ENCODE data around the gene MAP3K15. TPM values are rescaled to one million over a fixed set of nuclear protein-coding genes. Genes with fewer than 3 reads are reported as not detected.
A peak's percentile ranks its signal among the peaks of the same experiment; 100 is the strongest.

MAP3K15 gene
- total RNA-seq, 1 experiment from 2014 or later: 0.57 TPM

DNA sequence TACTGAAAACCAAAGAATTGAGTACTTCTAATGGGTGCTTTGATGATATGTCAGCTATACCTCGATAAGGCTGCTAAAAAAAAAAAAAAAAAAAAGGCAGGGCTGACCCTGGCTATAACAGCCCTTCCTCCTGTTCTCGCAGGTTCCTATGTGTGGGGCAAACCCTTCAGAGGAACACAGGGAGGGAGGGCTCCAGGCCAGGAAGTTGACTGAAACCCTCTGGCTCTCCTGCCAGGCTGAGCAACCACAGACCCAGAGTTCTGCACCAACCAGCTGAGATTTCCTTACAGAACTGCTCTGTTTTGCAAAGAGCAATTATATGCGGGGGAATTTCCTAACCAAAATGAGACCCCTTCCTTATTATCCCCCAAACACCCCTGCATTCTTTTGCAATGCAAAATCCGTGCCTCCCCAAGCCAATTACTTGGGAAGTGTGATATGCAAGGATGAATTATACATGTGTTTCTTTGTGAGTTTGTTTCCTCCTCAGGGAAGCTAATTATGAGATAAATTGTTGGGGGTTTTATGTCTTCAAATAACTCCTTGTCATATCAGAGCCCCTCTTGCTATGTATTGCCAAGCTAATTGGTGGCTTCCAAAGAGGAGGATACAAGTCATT, 126.0 kb downstream of the MAP3K15 start:
- DNase-seq (ENCODE audit: low read depth): no peak

DNA sequence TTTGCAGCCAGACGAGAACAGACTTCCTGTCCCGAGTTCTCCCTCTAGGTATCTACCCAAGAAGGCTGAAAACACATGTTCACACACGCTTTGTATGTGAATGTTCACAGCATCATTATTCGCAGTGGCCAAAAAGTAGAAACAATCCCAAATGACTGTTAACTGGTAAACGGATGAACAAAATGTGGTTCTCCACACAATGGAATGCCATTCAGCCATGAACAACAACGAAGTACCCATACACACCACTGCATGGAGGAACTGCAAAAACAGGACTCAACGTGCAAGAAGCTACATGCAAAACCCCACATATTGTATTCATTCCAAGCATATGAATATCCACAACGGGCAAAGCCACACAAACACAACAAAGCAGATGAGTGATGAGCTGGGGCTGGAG, 126.6 kb downstream of the MAP3K15 start:
- DNase-seq (ENCODE audit: low read depth): no peak

DNA sequence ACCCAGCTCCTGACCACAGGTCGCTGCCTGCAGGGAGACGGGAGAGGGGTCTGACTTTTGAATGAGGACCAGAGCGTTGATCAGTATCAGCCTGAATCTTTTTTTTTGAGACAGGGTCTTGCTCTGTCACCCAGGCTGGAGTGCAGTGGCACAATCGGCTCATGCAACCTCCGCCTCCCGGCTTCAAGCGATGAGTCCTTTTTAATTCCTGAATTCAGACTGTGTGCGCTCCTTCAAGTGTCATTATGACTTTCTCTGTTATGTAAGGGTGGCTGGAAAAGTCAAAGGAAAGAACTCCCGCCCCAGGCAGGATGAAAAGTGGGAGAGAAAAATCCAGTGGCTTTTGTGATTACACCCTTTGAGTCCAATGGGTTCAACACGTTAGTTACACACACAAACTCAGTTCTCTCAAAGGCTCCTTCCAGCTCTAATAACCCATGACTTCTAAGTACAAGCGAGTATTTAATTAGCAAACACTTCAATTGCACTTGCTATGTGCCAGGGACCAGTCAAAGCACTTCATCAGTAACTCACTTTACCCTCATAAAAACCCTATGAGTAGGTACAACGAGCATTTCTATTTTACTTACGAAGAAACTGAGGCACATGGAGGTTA, 127.1 kb downstream of the MAP3K15 start:
- no peak for DNase-seq (ENCODE audit: low read depth)

DNA sequence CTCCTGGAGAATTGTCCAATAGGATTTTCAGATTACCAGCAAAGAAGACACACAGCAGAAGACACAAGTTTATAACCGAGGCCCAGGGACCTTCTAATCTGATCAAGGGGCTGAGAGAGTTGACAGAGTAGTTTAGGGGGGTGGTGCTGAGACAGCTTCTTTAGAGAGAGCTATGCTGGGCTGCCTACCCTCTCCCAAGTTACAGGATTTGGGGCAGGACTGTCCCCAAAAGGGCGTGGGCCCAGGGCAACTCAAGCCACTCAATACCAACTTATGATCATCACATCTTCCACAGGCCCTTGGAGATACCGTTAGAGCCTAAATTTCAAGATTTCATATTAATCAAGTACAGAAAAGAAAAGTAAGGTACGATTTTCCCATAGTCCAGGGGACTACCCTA, 128.6 kb downstream of the MAP3K15 start:
- DNase-seq (ENCODE audit: low read depth): no peak

DNA sequence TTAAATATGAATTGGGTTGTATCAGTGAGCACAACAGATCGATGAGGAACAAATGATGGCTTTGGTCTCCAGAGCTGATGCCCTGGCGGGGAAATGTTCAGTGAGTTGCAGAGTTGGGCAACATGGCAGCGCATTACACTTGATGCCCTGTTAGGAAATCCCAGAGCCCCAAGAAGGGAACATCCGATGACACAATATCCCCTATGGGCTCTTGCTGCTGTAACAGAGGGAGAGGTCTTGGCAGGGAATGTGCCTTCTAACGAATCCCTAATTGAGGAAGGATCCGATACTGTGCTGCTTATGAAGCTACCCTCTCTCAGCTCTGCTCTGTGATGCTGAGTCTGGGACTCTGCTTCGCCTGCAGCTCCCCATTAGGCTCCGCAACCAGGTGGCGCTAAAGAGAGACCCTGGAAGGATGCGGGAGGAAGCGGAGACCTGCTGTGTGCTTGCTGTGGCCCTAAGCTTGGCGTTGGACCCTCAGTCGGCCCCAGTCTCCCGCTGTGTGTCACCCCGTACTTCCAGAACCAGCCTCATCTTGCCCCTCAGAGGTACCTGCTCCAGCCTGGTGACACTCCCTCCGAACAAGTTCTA, 132.7 kb downstream of the MAP3K15 start:
- peak; percentile 44 for DNase-seq (ENCODE audit: low read depth)

DNA sequence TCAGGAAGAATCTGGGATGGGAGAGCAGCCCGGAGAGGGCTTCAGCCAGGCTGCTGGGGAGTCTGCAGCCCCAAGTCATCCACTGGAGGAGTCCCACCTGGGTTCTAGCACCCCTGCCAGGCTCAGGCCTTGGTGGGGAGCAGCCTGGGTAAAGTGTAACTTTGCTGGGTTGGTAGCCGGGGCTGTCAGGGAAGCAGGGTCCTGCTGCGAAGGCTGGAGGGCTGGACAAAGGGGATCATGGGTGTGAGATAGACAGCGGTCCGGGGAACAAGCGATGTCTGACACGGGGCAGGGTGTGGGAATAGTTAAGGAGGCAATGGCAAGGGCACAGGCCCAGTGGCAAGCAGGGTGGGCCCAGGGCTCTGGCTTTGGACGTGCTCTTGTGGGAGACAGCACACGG, 134.0 kb downstream of the MAP3K15 start:
- no peak for DNase-seq (ENCODE audit: low read depth)

DNA sequence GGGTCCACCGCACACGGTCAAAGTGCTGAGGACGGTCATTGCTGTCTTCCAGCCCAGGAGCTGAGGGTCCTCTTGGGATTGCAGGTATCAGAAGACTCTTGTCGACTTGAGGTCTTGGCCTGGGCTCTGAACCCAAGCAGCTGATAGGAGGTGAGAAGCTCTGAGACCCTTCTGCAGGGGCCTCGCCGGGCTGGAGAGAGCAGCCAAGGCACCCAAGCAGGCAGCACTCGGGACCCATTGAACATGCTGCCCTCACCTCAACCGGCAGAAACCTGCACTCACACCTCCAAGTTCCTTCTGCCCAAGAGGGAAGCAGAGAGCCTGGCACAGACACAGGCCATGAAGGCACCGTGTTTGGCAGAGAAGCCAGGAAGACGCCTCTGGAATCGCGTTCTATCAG, 137.5 kb downstream of the MAP3K15 start:
- DNase-seq (ENCODE audit: low read depth): no peak

DNA sequence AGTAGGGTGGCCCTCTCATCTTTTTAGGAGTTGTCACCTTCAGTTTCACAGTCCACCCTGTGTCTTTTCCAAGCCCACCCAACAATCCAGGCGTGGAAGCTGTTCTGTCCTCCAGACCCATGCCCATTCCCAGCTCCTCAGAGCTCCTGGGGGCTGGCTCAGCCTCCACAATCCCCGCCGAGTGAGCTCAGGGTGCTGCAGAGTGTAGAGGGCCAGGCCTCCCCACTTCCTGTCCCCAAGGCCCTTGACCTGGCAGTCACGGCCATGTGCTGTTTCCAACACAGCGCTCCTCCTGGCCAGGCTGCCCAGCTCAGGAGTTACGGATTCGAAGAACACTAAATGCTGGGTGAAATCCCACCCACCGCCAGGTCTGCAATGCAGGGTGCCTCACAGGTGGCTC, 139.8 kb downstream of the MAP3K15 start:
- DNase-seq (ENCODE audit: low read depth): no peak

DNA sequence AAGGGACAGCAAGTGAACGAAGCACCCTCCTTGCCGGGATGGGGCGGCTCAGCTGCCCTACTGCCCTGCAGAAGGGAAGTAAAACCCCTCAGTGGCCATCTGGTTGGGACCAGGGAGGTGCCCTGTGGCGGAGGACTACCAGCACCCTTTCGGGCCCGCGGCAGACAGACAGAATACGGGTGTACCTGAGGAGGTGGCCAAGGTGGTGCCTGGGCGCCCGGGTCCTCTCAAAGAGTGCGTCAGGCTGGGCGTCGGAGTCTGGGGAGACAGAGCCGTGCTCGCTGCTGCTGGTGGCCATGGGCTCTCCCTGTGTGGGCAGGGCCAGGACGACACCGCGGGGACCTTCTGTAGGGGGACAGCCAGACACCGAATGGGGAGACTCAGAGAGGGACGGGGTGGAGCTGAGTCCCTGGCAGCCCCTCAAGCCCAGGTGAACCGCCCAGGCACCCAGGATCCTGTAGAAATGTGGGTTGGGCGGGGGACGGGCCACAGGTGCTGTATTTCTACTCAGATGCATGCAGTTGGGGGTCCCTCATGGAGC, 141.9 kb downstream of the MAP3K15 start:
- DNase-seq (ENCODE audit: low read depth): no peak

DNA sequence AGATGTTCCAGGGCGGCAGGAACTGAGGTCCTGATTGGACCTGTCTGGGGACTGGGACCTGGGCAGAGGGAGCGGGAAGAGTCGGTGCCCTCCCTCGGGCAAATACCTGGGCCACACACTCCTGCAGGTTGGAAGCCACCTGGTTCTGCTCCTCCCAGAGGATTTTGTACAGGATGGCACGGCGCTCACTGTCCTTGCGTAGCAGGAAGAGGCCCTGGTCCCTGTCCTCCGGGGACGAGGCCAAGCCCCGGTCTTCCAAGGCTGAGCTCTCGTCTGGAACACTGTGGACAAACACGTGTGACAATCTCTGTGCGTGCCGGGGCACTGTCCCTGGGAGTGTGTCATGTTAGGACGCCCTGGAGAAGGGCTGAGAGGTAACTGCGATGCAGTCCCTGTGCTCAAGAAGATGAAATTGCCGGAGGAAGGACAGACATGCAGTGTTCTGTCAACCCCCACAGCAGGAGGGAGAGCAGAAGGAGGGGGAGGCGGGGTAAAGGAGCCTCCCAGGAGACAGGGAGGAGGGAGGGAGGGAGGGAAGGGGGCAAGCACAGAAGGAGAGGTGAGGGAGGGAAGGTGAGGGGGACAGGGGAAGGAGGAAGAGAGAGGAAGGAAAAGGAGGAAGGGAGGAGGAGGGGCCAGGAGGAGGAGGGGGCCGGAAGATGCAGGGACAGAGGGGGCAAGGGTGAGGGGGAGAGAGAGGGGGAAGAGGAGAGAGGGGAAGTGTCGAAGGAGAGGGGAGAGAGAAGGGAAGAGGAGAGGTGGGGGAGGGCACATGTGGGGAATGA, 142.6 kb downstream of the MAP3K15 start:
- DNase-seq (ENCODE audit: low read depth): no peak

DNA sequence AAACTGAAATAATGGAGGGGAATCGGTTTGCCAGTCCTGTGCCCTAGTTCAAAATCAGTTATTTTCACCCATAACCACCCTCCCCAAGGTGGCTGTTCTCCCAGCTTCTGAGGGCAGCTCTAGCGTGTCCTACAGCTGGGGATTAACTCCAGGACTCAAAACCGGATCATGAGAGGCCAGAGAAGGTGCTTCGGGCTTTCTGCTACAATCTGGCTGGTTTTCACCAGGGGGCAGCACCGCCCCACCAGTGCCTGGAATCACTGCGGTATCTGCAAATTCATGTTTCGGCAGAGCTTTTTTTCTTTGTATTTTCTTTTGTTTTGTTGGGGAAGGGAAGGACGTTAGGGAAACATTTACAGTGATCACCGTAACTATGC, 143.2 kb downstream of the MAP3K15 start:
- DNase-seq (ENCODE audit: low read depth): peak; percentile 60

DNA sequence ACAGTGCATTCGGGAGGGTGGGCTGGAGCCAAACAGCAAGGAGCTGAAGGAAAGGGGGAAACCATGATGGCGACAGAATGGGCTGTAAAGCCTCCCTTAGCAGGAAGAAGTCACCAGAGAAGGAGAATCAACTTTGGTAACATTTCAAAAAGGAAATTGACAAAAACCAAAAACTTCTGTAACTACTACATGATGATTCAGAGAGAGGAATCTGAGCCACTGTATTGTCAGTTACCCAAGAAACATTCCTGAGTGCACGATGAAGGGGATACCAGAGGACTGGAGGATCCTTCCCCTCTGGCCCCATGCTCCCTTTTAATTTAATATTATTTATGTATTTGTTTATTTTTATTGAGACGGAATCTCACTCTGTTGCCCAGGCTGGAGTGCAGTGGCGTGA, 145.2 kb downstream of the MAP3K15 start:
- no peak for DNase-seq (ENCODE audit: low read depth)

DNA sequence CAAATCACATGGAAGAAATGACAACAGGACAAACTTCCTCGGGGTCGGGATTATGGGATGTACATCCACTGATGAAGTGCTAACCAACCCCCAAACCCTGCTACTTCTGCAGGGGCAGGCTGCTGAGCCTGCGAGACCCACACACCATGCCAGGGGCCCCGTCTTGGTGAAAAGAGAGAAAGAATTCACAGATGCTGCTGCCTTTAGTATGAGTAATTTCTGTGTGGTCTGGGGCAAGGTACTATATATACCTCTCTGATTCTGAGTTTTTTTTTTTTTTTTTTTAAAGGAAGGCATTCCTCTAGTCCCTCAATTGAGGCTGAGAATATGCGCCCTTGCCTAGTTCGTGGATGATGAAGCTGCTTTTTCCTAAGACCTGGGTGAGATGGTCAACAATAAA, 146.7 kb downstream of the MAP3K15 start:
- DNase-seq (ENCODE audit: low read depth): no peak

DNA sequence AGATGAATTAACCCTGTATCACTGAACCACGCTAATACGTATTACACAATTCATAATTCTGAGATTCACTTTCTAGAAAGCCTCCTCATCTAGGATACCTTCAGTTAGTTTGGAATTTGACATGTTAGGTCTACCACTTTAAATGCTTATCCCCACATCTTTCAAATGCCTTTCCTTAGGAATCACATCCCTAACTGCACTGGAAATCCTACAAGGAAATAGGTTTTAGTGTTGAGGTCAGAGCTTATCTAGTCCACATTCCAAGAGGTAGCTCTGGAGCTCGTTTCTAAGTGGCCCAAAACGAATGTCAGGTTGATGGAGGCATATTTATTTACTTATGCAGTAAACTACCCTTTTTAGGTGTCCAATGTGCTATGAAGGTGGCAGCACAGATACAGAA, 153.6 kb downstream of the MAP3K15 start:
- no peak for DNase-seq (ENCODE audit: low read depth)

DNA sequence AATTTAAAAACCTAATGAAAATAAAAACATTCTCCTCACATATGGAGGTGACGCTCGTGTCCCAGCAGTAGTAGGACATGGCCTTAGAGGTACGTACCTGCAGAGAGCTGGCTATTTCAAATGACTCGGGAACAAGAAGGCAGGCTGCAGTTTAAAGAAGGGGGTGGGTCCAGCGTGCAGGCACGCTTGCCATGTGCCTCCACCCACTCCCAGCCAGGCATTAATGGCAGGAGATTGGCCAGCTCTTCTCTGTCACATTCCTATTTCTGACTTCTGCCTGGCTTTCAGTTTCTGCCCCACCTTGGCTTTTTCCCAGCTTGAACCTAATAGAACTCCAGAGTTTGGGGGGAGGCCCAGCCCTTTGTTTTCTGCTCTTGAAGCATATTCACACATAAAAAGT, 154.4 kb downstream of the MAP3K15 start:
- no peak for DNase-seq (ENCODE audit: low read depth)

DNA sequence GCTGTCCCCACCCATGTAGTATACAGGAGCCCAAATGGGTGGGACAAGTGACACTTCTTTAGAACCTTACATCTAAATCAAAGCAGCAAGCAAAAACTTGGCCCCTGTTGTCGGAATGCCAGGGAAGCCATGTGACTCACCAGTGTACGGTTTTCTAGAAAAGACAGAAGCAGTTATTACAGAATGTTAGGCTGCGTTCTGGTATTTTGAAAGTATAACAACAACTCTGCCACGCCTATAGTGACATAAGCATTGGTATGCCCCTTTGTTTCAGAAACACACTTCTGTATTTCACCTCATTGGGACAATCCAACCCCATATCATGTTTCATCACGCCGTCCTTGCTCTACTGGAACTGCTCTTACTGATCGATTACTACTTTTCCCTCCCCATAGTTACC, 156.8 kb downstream of the MAP3K15 start:
- no peak for DNase-seq (ENCODE audit: low read depth)

DNA sequence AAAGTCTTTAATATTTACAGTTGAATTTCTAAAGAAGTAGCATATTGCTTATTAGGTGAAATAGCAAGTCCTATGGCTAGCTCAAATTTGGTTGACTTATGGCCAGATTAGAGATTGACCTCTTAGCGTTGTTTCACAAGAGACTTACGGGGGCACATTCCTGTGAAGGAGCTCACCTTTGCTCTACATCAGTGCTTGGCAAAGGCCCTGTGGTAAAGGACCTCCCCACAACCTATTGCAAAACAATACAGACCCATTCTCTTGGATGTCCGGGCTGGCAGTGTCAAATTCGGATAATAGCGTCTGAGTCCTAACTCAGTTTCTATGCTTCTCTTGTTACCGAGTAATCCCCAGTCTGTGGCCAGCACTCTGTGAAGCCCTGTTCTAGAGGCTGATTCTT, 160.7 kb downstream of the MAP3K15 start:
- no peak for DNase-seq (ENCODE audit: low read depth)

DNA sequence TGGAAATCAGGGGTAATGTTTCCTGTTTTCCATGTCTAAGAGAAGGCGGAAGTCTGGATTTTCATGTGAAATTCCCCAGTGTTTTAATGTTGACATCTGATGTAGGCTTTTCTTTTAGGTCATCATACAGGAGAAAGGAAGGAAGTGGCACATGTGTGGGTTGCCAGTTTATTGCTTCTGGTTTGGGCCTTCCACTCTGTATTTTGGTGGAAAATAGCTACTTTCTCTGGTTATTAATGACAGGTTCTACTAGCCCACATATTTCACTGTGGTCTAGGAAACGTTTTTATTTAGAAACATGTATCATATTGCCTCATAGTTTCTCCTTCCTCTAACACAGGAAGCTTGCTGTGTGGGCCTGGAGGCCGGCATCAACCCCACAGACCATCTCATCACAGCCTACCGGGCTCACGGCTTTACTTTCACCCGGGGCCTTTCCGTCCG, 164.3 kb downstream of the MAP3K15 start:
- no peak for DNase-seq (ENCODE audit: low read depth)

DNA sequence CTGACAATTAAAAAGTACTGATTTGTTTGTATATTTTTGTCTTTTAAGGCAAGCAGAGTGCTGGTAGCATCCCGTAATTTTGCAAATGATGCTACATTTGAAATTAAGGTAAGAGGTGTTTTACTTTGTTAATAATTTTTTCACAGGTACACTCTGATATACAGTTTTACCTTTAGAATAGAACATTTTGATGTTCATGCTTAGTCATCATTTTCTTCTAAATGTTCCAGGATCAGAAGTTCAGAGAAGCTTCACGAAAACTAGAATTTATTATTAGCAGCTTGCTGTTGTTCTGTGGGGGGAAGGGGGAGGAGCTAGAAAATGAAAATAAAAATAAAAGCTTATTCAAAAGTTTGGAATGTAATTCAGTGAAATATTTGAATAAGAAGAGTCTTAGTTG, 166.0 kb downstream of the MAP3K15 start:
- no peak for DNase-seq (ENCODE audit: low read depth)

DNA sequence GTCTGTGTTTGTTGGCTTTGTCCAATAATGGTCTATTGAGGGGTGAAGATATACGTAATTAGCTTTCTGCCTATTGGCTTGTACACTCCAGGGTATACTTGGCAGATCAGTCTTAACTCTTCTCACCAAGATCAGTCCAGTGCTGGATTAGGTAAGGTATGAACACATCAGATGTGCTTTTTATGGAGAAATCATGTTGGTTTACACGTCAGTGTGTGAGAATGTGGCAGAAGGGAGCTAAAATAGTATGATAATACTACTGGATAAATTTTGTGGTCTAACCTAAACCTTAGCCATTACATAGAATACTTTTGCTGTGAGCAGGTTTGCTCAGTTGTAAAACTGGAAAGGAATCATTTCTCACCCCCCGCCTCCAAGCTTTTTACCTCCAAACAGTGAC, 167.4 kb downstream of the MAP3K15 start:
- no peak for DNase-seq (ENCODE audit: low read depth)

DNA sequence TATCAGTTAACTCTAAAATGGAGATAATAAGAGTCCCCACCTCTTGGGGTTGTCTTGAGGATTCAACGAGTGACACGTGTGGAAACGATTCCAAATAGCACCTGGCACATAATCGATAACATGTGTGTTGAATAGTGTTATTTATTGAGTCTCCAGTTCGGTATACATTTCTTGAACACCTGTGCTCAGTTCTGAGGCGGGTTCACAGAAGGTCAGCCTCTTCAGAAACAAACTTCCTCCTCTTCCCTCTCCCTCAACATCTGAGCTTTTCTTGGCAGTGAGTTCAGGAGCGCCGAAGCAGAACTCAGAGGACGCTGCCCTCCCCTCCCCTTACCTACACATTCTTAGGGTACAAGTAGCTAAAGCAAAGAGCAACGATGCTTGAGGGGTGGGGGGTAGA, 170.6 kb downstream of the MAP3K15 start:
- DNase-seq (ENCODE audit: low read depth): no peak

DNA sequence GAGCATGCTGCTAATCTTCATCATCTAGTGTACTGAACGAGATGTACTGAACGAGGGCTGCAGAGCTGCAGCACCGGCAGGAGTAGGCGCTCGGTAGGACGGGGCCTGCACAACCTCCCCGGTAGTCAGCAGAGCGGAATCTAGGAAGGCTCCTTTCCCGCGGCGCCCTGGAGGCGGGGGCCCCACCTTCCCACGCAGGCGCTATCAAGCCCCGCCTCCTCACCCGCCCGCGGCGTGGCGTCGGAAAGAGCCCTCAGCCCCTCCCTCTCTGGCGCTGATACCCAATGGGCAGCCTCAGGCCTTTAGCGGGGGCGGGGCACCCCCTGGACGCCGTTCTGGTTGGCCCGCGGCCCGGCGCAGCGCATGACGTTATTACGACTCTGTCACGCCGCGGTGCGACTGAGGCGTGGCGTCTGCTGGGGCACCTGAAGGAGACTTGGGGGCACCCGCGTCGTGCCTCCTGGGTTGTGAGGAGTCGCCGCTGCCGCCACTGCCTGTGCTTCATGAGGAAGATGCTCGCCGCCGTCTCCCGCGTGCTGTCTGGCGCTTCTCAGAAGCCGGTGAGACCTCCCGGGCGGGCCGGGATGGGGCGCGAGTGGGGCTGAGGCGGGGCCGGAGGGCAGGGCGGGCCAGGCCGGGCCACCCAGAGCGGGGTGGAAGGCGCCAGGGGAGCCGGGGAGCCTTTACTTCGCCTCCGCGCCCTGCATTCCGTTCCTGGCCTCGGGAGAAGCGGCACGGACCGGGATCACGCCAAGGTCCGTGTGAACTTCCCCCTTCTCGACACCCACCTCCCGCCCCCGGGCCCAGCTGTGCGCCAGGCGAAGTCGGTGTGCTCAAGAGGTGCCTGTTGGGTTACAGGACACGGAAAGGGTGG, 171.5 kb downstream of the MAP3K15 start, which contains the start of gene PDHA1:
Gene PDHA1, plus strand, starts transcription at position 393 of the 874 bp plus-strand sequence. Its CDS starts 111 bp downstream, at position 504.
- DNase-seq (ENCODE audit: low read depth): peak; percentile 93

Measured in Daoy (cell line).